HG03460 (cell line): Measurements from ENCODE around the gene CYTIP.
"Not testable (repeated sequence)": the region's sequence is repeated elsewhere in the genome, so short reads cannot be mapped to it uniquely, and the experiment has no call there.

Experiments
- ATAC-seq: cut with Tn5 transposase; IDR thresholded peaks from one replicate; pipeline ENCODE4 v1.9.1; 2021; ENCODE audit not compliant: unreplicated experiment

Gene CYTIP

GRCh38 chr2:157427003-157427921 lies 16.6 kb downstream of the CYTIP start:
- no peak for ATAC-seq

- no peak for ATAC-seq
These were observed 17.4 kb downstream of the CYTIP start for GRCh38 chr2:157426477-157426994.

- no peak for ATAC-seq
These were observed 19.5 kb downstream of the CYTIP start for GRCh38 chr2:157424374-157424773.

- no peak for ATAC-seq
These were observed 21.9 kb downstream of the CYTIP start for GRCh38 chr2:157421964-157422363.

- ATAC-seq, result no peak
These were observed 22.5 kb downstream of the CYTIP start for GRCh38 chr2:157421331-157421944.

- ATAC-seq, result no peak
These were observed 23.0 kb downstream of the CYTIP start for GRCh38 chr2:157420771-157421323.

GRCh38 chr2:157419031-157419575 lies 24.8 kb downstream of the CYTIP start:
- no peak for ATAC-seq

GRCh38 chr2:157418239-157418641 lies 25.6 kb downstream of the CYTIP start:
- ATAC-seq, result no peak

GRCh38 chr2:157415591-157416101 lies 28.2 kb downstream of the CYTIP start:
- no peak for ATAC-seq

GRCh38 chr2:157414050-157414449 lies 29.8 kb downstream of the CYTIP start:
- ATAC-seq, result peak; percentile 21

- ATAC-seq, result peak; percentile 87
These were observed 30.4 kb downstream of the CYTIP start for GRCh38 chr2:157413326-157414035.

- no peak for ATAC-seq
These were observed 32.1 kb downstream of the CYTIP start for GRCh38 chr2:157411624-157412336.

- ATAC-seq, result not testable (repeated sequence)
These were observed 38.5 kb downstream of the CYTIP start for GRCh38 chr2:157405398-157405797.

- peak; percentile 98 for ATAC-seq
These were observed 39.5 kb downstream of the CYTIP start for GRCh38 chr2:157404363-157404762.

GRCh38 chr2:157402801-157403485 lies 40.9 kb downstream of the CYTIP start:
- not testable (repeated sequence) for ATAC-seq

GRCh38 chr2:157395811-157396210 lies 48.1 kb downstream of the CYTIP start:
- no peak for ATAC-seq

GRCh38 chr2:157394928-157395327 lies 49.0 kb downstream of the CYTIP start:
- no peak for ATAC-seq

GRCh38 chr2:157393348-157393747 lies 50.5 kb downstream of the CYTIP start:
- no peak for ATAC-seq

GRCh38 chr2:157388827-157389226 lies 55.1 kb downstream of the CYTIP start:
- ATAC-seq, result no peak
